GM13977 (cell line): Measurements from ENCODE around the gene IFT81.

ENCODE experiments used
- DNase-seq: peaks from one replicate; pipeline ENCODE4 v3.0.0; 2012; ENCODE audit warnings: low spot score
- CTCF ChIP-seq: IDR thresholded peaks from 2 replicates; pipeline ENCODE4 v1.5.1; 2012; ENCODE audit warnings: mild to moderate bottlenecking, control low read depth; ENCODE audit not compliant: insufficient read depth; ENCODE audit errors: extremely low read depth, missing control alignments
- in situ Hi-C: fragments of 300-500 bp; cut with MboI; formaldehyde crosslinking; loops from one replicate; pipeline ENCODE4 v1.12.0; 2022; ENCODE audit warnings: low sequenced_read_pairs, low pct_unique_long_range_greater_than_20kb, mixed read lengths, inconsistent platforms; ENCODE audit not compliant: unreplicated experiment

IFT81 gene

DNA sequence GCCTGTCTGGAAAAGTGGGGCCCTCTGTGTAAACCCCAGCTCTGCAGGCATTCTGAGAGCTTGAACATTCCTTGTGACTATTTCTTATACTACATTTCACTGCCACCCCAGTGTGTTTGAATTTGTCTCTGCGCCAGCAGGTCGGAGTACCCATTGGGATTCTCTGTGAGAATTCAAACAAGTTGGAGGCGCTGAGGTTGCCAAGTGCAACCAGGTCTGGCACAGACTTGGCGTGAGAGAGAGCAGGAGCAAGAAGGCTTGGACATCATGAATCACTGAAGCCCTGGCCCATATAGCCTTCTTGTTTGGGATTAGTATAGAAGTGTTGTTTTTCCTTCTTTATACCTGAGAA is 123.9 kb downstream of the IFT81 start:
- no peak for DNase-seq
- in situ Hi-C loops: no loop called here
- no peak for TF ChIP-seq CTCF

- TF ChIP-seq CTCF: no peak
- in situ Hi-C loops: no loop called here
- no peak for DNase-seq
Observed at GRCh38 chr12:110249105-110249504, 124.9 kb downstream of the IFT81 start.

DNA sequence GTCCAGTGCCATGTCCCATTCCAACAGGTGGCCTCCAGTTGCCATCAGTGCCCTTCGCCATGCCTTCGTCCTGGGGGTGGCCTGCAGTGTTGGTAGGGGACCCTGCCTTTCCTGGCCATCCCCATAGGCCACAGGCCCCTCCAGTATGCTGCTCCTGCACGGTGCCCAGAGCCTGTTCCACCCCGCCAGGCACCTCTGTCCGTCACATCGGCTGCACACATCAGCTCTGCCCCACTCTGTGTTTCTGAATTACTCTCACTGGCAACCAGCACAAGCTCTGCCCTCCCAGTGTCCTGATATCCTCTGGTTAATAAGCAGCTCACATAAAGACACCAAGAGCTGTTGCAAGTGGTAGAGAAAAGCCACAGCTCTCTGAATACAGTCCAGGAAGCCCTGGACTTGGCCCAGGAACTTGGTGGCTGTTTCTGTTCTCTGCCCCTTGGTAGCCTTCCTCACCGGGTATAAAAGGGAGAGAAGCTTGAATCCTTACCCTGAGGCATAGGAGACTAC is 125.6 kb downstream of the IFT81 start:
- in situ Hi-C loops: no loop called here
- no peak for DNase-seq
- TF ChIP-seq CTCF: no peak

GRCh38 chr12:110251381-110251780 is 127.2 kb downstream of the IFT81 start:
- in situ Hi-C loops: no loop called here
- TF ChIP-seq CTCF: no peak
- no peak for DNase-seq

DNA sequence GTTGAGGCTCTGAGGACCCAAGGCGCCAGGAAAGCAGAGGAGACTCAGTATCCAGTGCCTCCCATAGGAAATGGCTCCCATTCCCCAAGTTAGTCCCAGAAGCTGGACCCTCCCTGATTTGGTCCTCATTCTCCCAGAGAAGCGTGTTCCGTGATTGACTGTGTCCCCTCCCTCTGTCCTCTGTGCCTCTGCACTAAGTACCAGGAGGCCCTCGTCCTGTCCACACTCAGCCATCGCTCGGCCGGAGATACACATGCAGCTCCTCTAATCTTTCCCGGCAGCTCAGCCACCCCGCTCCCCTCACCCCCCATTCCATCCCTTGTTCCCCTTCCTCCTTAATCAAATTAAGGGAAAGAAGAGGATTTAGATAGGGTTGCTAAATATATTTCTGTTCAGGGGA is 128.6 kb downstream of the IFT81 start:
- in situ Hi-C loops: no loop called here
- TF ChIP-seq CTCF: no peak
- no peak for DNase-seq

- in situ Hi-C loops: no loop called here
- DNase-seq: no peak
- no peak for TF ChIP-seq CTCF
Observed at GRCh38 chr12:110253176-110253575, 129.0 kb downstream of the IFT81 start.
